RWPE2 (cell line): ENCODE measurements around the gene PFKP.

Experiments
- ATAC-seq: fragments of 200-7000 bp; cut with Tn5 transposase; 3 replicates; pipeline ENCODE4 v1.9.1; 2021; ENCODE audit warnings: low read depth
- DNase-seq: peaks from one replicate; pipeline ENCODE4 v3.0.0-alpha.2; 2020; ENCODE audit warnings: low spot score
- H3K27ac ChIP-seq: fragments of 450-650 bp; 2 replicates; pipeline ENCODE4 v1.5.1; 2017; ENCODE audit warnings: mild to moderate bottlenecking; ENCODE audit not compliant: poor library complexity, severe bottlenecking
- H3K27me3 ChIP-seq: fragments of 250-450 bp; sonication (Bioruptor Pico); 2 replicates; pipeline ENCODE4 v1.5.1; 2021; ENCODE audit warnings: mild to moderate bottlenecking, moderate library complexity; ENCODE audit not compliant: insufficient read depth, poor library complexity, severe bottlenecking
- H3K36me3 ChIP-seq: fragments of 250-450 bp; sonication (Bioruptor Pico); 2 replicates; pipeline ENCODE4 v1.5.1; 2020; ENCODE audit warnings: low read depth, mild to moderate bottlenecking, moderate library complexity
- H3K4me1 ChIP-seq: fragments of 250-450 bp; sonication (Bioruptor Pico); 2 replicates; pipeline ENCODE4 v1.5.1; 2021; ENCODE audit warnings: mild to moderate bottlenecking, moderate library complexity; ENCODE audit not compliant: insufficient read depth, poor library complexity, severe bottlenecking
- H3K4me3 ChIP-seq: fragments of 250-450 bp; sonication (Bioruptor Pico); 2 replicates; pipeline ENCODE4 v1.5.1; 2021; ENCODE audit warnings: mild to moderate bottlenecking, moderate library complexity; ENCODE audit not compliant: severe bottlenecking
- H3K9me3 ChIP-seq: fragments of 250-450 bp; sonication (Bioruptor Pico); 2 replicates; pipeline ENCODE4 v1.5.1; 2021; ENCODE audit warnings: mild to moderate bottlenecking, moderate library complexity; ENCODE audit not compliant: severe bottlenecking
- CTCF ChIP-seq: fragments of 450-650 bp; IDR thresholded peaks from one replicate; pipeline ENCODE4 v1.5.1; 2017; ENCODE audit warnings: mild to moderate bottlenecking, moderate library complexity; ENCODE audit not compliant: poor library complexity, severe bottlenecking

The PFKP gene

GRCh38 chr10:3053155-3053554 lies 14.2 kb upstream of the PFKP start:
- Histone ChIP-seq H3K4me1 (no peaks in the 10 kb centered on the region), H3K36me3 (no peaks in the 10 kb centered on the region), H3K4me3 (no peak overlapping the region), H3K9me3 (no peaks in the 10 kb centered on the region), H3K27me3 (no peaks in the 10 kb centered on the region), H3K27ac (no peak overlapping the region)
- no peak for DNase-seq
- ATAC-seq: no peak
- no peak for TF ChIP-seq CTCF

GRCh38 chr10:3054183-3054850 lies 13.0 kb upstream of the PFKP start:
- H3K27ac ChIP-seq: no peak overlapping the region
- no peak for ATAC-seq

GRCh38 chr10:3054851-3055199 lies 12.5 kb upstream of the PFKP start:
- H3K36me3 ChIP-seq: no peaks in the 10 kb centered on the region
- no peak overlapping the region for H3K27ac ChIP-seq
- no peak overlapping the region for H3K4me3 ChIP-seq
- H3K27me3 ChIP-seq: no peaks in the 10 kb centered on the region
- TF ChIP-seq CTCF: no peak
- H3K4me1 ChIP-seq: no peaks in the 10 kb centered on the region
- no peak for DNase-seq
- H3K9me3 ChIP-seq: no peaks in the 10 kb centered on the region
- ATAC-seq: no peak

More at GRCh38 chr10:3054183-3054850, 13.0 kb upstream of the PFKP start:
- H3K9me3 ChIP-seq: no peaks in the 10 kb centered on the region
- H3K4me3 ChIP-seq: no peak overlapping the region
- H3K4me1 ChIP-seq: no peaks in the 10 kb centered on the region
- no peak for DNase-seq
- no peaks in the 10 kb centered on the region for H3K27me3 ChIP-seq
- TF ChIP-seq CTCF: no peak
- no peaks in the 10 kb centered on the region for H3K36me3 ChIP-seq

- no peak for DNase-seq
- Histone ChIP-seq H3K9me3 (no peaks in the 10 kb centered on the region), H3K4me3 (no peak overlapping the region), H3K27me3 (no peaks in the 10 kb centered on the region), H3K36me3 (no peaks in the 10 kb centered on the region), H3K27ac (no peak overlapping the region), H3K4me1 (no peaks in the 10 kb centered on the region)
- ATAC-seq: no peak
- TF ChIP-seq CTCF: no peak
These were observed 10.9 kb upstream of the PFKP start for GRCh38 chr10:3056280-3057037.

- H3K27ac ChIP-seq: no peak overlapping the region
- H3K9me3 ChIP-seq: no peaks in the 10 kb centered on the region
- no peaks in the 10 kb centered on the region for H3K27me3 ChIP-seq
- no peaks in the 10 kb centered on the region for H3K36me3 ChIP-seq
- DNase-seq (no peak), ATAC-seq (no peak)
- H3K4me1 ChIP-seq: no peaks in the 10 kb centered on the region
- H3K4me3 ChIP-seq: no peak overlapping the region
- no peak for TF ChIP-seq CTCF
These were observed 9.4 kb upstream of the PFKP start for GRCh38 chr10:3057946-3058345.
